Measurements from ENCODE around the gene FTSJ3. TPM values are rescaled to one million over a fixed set of nuclear protein-coding genes. Genes with fewer than 3 reads are reported as not detected.
A peak's percentile ranks its signal among the peaks of the same experiment; 100 is the strongest.

Gene FTSJ3
- total and polyA plus RNA-seq, 2 donors from 2014 or later, result 23.7 to 38.7 TPM

GRCh38 chr17:63826468-63827001 is 928 bp downstream of the FTSJ3 start:
- peak overlapping the region; percentile 75 to 93 (median 77) for H3K9ac ChIP-seq (ENCODE audit: low read length in 3 of 3)
- H3K36me3 ChIP-seq (ENCODE audit: control insufficient read depth in 2 of 3, insufficient read depth in 3 of 3, low read length in 3 of 3), result peaks cover 30 to 77% (median 54%) of the 10 kb centered on the region in 3 donors
- H3K4me3 ChIP-seq (ENCODE audit: low read length in 3 of 3), result peak overlapping the region; percentile 90 to 99 (median 95)
- H3K9me3 ChIP-seq (ENCODE audit: control insufficient read depth in 2 of 3, insufficient read depth in 1 of 3, low read length in 3 of 3), result no peaks in the 10 kb centered on the region
- peak in 2 of 5 donors; percentile 28 to 71 for DNase-seq
- TF ChIP-seq, protein P1, sequence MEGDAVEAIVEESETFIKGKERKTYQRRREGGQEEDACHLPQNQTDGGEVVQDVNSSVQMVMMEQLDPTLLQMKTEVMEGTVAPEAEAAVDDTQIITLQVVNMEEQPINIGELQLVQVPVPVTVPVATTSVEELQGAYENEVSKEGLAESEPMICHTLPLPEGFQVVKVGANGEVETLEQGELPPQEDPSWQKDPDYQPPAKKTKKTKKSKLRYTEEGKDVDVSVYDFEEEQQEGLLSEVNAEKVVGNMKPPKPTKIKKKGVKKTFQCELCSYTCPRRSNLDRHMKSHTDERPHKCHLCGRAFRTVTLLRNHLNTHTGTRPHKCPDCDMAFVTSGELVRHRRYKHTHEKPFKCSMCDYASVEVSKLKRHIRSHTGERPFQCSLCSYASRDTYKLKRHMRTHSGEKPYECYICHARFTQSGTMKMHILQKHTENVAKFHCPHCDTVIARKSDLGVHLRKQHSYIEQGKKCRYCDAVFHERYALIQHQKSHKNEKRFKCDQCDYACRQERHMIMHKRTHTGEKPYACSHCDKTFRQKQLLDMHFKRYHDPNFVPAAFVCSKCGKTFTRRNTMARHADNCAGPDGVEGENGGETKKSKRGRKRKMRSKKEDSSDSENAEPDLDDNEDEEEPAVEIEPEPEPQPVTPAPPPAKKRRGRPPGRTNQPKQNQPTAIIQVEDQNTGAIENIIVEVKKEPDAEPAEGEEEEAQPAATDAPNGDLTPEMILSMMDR (IDR thresholded peaks at IDR 0.05; ENCODE audit: borderline replicate concordance, extremely low read depth, insufficient read depth), result no peak
- no peaks in the 10 kb centered on the region for H3K27me3 ChIP-seq (ENCODE audit: control insufficient read depth, insufficient read depth, low read length)
- intact Hi-C loops (cut with DNase I), result no loop called here
- peak overlapping the region; percentile 96 to 99 for H3K27ac ChIP-seq (ENCODE audit: low read depth in 2 of 2, low read length in 2 of 2)
- peaks cover 0 to 26% (median 20%) of the 10 kb centered on the region in 3 donors for H3K4me1 ChIP-seq (ENCODE audit: control insufficient read depth in 2 of 3, insufficient read depth in 2 of 3, low read depth in 1 of 3, low read length in 3 of 3)
- FAIRE-seq, result no peak

- intact Hi-C loops (cut with DNase I), result no loop called here
- Histone ChIP-seq H3K27me3 (ENCODE audit: control insufficient read depth, insufficient read depth, low read length) (no peaks in the 10 kb centered on the region), H3K4me1 (ENCODE audit: control insufficient read depth in 2 of 3, insufficient read depth in 2 of 3, low read depth in 1 of 3, low read length in 3 of 3) (peaks cover 0 to 31% (median 25%) of the 10 kb centered on the region in 3 donors), H3K4me3 (ENCODE audit: low read length in 3 of 3) (no peak overlapping the region), H3K9me3 (ENCODE audit: control insufficient read depth in 2 of 3, insufficient read depth in 1 of 3, low read length in 3 of 3) (no peaks in the 10 kb centered on the region), H3K9ac (ENCODE audit: low read length in 3 of 3) (no peak overlapping the region), H3K27ac (ENCODE audit: low read depth in 2 of 2, low read length in 2 of 2) (no peak overlapping the region), H3K36me3 (ENCODE audit: control insufficient read depth in 2 of 3, insufficient read depth in 3 of 3, low read length in 3 of 3) (peaks cover 27 to 71% (median 50%) of the 10 kb centered on the region in 3 donors)
- TF ChIP-seq, protein P1 (IDR thresholded peaks at IDR 0.05; ENCODE audit: borderline replicate concordance, extremely low read depth, insufficient read depth), result no peak
- FAIRE-seq (no peak), DNase-seq (peak in 2 of 5 donors; percentile 21 to 33)
Measured at GRCh38 chr17:63824362-63824761, 3.1 kb downstream of the FTSJ3 start.

DNA sequence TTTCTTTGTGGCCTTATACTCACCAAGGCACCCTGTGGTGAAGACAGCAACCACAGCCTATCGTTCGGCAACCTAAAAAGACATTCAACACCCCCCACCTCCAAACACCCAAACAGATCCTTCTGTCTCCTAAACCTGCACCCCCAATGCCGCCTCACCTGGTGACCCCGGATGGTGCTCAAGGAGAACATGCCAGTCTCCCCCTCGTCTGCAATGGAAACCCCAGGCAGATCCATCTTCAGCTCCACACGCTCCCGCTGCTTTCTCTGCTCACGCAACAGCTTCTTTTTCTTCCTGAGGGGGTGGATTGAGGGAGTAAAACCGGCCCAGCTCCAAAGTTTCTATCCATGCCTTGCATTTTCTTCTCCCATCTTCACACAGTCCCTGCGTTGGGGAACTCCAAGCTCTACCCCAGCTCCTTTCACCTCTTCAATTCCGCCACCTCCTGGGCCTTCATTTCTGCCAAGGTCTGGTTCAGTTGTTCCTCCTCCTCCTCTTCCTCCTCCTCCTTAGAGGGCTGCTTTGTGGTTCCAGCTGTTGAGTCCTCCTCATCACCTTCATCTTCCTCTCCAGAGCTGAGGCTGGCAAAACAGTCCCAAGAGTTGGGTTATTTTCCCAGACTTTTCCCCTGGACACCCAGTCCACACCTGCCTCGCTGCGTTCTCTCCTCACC is 3.7 kb downstream of the FTSJ3 start:
- peaks cover 0 to 28% (median 22%) of the 10 kb centered on the region in 3 donors for H3K4me1 ChIP-seq (ENCODE audit: control insufficient read depth in 2 of 3, insufficient read depth in 2 of 3, low read depth in 1 of 3, low read length in 3 of 3)
- H3K4me3 ChIP-seq (ENCODE audit: low read length in 3 of 3), result no peak overlapping the region
- H3K27me3 ChIP-seq (ENCODE audit: control insufficient read depth, insufficient read depth, low read length), result no peaks in the 10 kb centered on the region
- H3K27ac ChIP-seq (ENCODE audit: low read depth in 2 of 2, low read length in 2 of 2), result no peak overlapping the region
- TF ChIP-seq, protein P1 (IDR thresholded peaks at IDR 0.05; ENCODE audit: borderline replicate concordance, extremely low read depth, insufficient read depth), result no peak
- intact Hi-C loops (cut with DNase I), result no loop called here
- H3K9ac ChIP-seq (ENCODE audit: low read length in 3 of 3), result no peak overlapping the region
- DNase-seq (peak in 1 of 5 donors; percentile 29), FAIRE-seq (no peak)
- peaks cover 25 to 68% (median 47%) of the 10 kb centered on the region in 3 donors for H3K36me3 ChIP-seq (ENCODE audit: control insufficient read depth in 2 of 3, insufficient read depth in 3 of 3, low read length in 3 of 3)
- no peaks in the 10 kb centered on the region for H3K9me3 ChIP-seq (ENCODE audit: control insufficient read depth in 2 of 3, insufficient read depth in 1 of 3, low read length in 3 of 3)
